Sigmoid colon (tissue), 7 donors: ENCODE measurements around the gene KRTAP10-9. TPM values are rescaled to one million over a fixed set of nuclear protein-coding genes. Genes with fewer than 3 reads are reported as not detected.
"Not testable (repeated sequence)": the region's sequence is repeated elsewhere in the genome, so short reads cannot be mapped to it uniquely, and the experiment has no call there.

Experiments
- DNase-seq: peaks from one replicate; pipeline ENCODE4 v3.0.0-alpha.2; 2019
- H3K27ac ChIP-seq, 4 donors: fragments of 200-600 bp; sonication (generic); one replicate each; pipeline ENCODE4 v1.5.1; 2016 to 2019; ENCODE audit warnings: mild to moderate bottlenecking in 1 of 4
- H3K27me3 ChIP-seq, 3 donors: fragments of 200-600 bp; sonication (generic); one replicate each; pipeline ENCODE4 v1.5.1; 2019; ENCODE audit warnings: mild to moderate bottlenecking in 1 of 3
- H3K36me3 ChIP-seq, 4 donors: fragments of 200-600 bp; sonication (generic); one replicate each; pipeline ENCODE4 v1.5.1; 2016 to 2019
- H3K4me1 ChIP-seq, 4 donors: fragments of 200-600 bp; sonication (generic); one replicate each; pipeline ENCODE4 v1.5.1; 2017 to 2019
- H3K4me3 ChIP-seq, 4 donors: fragments of 200-600 bp; sonication (generic); one replicate each; pipeline ENCODE4 v1.5.1; 2017 to 2019; ENCODE audit warnings: mild to moderate bottlenecking in 2 of 4, moderate library complexity in 1 of 4
- H3K9me3 ChIP-seq, 4 donors: fragments of 200-600 bp in 3 of 4; sonication (generic) in 3 of 4; one replicate each; pipeline versions ENCODE4 v1.5.1 to v1.6.1; 2013 to 2019
- CTCF ChIP-seq, 4 experiments: fragments of 450-650 bp in 3 of 4; fragments of 200-600 bp in 1 of 4; IDR thresholded peaks; one replicate each; pipeline ENCODE4 v1.5.1; 2016 to 2019; ENCODE audit warnings: antibody characterized with exemption in 4 of 4, mild to moderate bottlenecking in 3 of 4, moderate library complexity in 2 of 4
- EP300 ChIP-seq, 4 donors: sonication (generic); formaldehyde crosslinking; IDR thresholded peaks; one replicate each; pipeline ENCODE4 v1.6.1; 2017; ENCODE audit warnings: antibody characterized with exemption in 4 of 4
- POLR2A ChIP-seq, 2 donors: fragments of 450-650 bp; IDR thresholded peaks; one replicate each; pipeline ENCODE4 v1.6.1; 2016; ENCODE audit warnings: antibody characterized with exemption in 2 of 2, mild to moderate bottlenecking in 2 of 2, moderate library complexity in 2 of 2
- POLR2AphosphoS5 ChIP-seq, 4 donors: sonication (generic); formaldehyde crosslinking; IDR thresholded peaks; one replicate each; pipeline ENCODE4 v1.6.1; 2017; ENCODE audit warnings: antibody characterized with exemption in 4 of 4
- WGBS, 2 donors: extraction: QIAGEN DNeasy Blood & Tissue Kit; methylation state at CpG; one replicate each; pipeline ENCODE4 v1.1.7; 2013; 5-methylcytosine and 5-hydroxymethylcytosine counted together
- intact Hi-C: fragments of 100-400 bp; cut with DNase I; formaldehyde crosslinking; loops from one replicate; pipeline ENCODE4 v1.15.1; 2023
- polyA plus RNA-seq, 3 donors: library from polyadenylated mRNA; stranded (reverse); fragments of 200-250 nt; gene quantifications; one replicate each; pipeline ENCODE4 v1.2.3, GENCODE V29; 2013
- total RNA-seq, 4 donors: library from RNA; depleted of rRNA; stranded (reverse); fragments of >200 nt; gene quantifications; one replicate each; pipeline ENCODE4 v1.1.0, GENCODE V29; 2016
- donor health status: healthy with polysubstance abuse.
- donor health status: Bipolar disorder and iron deficiency.
- donor health status: healthy.

KRTAP10-9 gene
- total and polyA plus RNA-seq, 7 donors, result not detected

- Histone ChIP-seq H3K36me3 (no peaks in the 10 kb centered on the region), H3K27me3 (peaks cover 0 to 63% (median 30%) of the 10 kb centered on the region in 3 donors), H3K4me1 (no peaks in the 10 kb centered on the region), H3K27ac (no peak overlapping the region), H3K4me3 (no peak overlapping the region), H3K9me3 (no peaks in the 10 kb centered on the region)
- no peak for DNase-seq
- 90 to 94% methylated on average over 2 of the region's 2 CpGs for WGBS, 2 donors
- intact Hi-C loops, result no loop called here
- no peak for TF ChIP-seq POLR2A (IDR thresholded peaks at IDR 0.05)
- TF ChIP-seq POLR2AphosphoS5 (IDR thresholded peaks at IDR 0.05), result no peak
- no peak for TF ChIP-seq EP300 (IDR thresholded peaks at IDR 0.05)
- TF ChIP-seq CTCF (IDR thresholded peaks at IDR 0.05), result no peak
These were observed 37.8 kb upstream of the KRTAP10-9 start for GRCh38 chr21:44589094-44589493.

DNA sequence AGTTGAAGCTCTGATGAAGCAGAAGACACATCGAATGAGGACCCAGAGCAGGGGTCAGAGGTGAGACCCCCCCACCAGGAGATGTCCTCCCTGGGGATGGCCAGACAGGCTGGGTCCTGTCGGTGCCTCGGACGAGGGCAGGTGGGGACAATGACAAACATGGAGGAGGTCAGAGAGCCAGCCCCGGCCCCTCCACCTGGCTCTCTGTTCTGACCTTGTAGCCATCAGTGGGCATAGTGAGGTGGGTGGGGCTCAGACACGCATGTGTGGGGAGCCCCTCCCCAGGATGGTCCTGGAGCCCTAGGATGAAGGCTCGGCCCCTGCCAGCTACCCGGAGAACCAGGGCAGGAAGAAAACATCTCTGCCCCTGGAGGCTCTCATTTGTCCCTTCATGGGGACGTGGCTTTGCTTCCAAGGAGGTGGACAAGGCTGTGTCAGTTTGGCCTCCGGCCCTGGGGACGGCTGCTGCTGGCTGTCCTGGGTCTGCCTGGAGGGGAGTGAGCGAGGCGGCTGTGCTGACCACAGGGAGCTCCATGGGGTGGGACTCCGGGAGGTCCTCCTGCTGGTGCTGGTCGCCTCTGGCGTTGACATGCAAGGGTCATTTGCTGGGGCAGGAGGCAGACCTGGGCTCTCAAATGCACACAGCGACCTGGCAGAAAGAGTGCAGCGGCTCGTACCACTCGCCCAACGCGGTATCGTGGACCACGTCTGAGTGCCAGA, 37.1 kb upstream of the KRTAP10-9 start:
- no peak for TF ChIP-seq POLR2AphosphoS5 (IDR thresholded peaks at IDR 0.05)
- intact Hi-C loops, result no loop called here
- no peak for DNase-seq
- Histone ChIP-seq H3K4me3 (no peak overlapping the region), H3K9me3 (no peaks in the 10 kb centered on the region), H3K36me3 (no peaks in the 10 kb centered on the region), H3K27ac (no peak overlapping the region), H3K4me1 (no peaks in the 10 kb centered on the region), H3K27me3 (peaks cover 0 to 59% (median 30%) of the 10 kb centered on the region in 3 donors)
- 74 to 80% methylated on average over 24 of the region's 24 CpGs for WGBS, 2 donors

GRCh38 chr21:44590311-44590721, 36.6 kb upstream of the KRTAP10-9 start:
- Histone ChIP-seq H3K9me3 (no peaks in the 10 kb centered on the region), H3K27me3 (peaks cover 0 to 53% (median 30%) of the 10 kb centered on the region in 3 donors), H3K4me1 (no peaks in the 10 kb centered on the region), H3K4me3 (no peak overlapping the region), H3K27ac (no peak overlapping the region), H3K36me3 (no peaks in the 10 kb centered on the region)
- no peak for TF ChIP-seq EP300 (IDR thresholded peaks at IDR 0.05)
- TF ChIP-seq POLR2A (IDR thresholded peaks at IDR 0.05), result no peak
- no peak for TF ChIP-seq CTCF (IDR thresholded peaks at IDR 0.05)
- TF ChIP-seq POLR2AphosphoS5 (IDR thresholded peaks at IDR 0.05), result no peak
- DNase-seq, result no peak
- intact Hi-C loops, result no loop called here
- 68 to 86% methylated on average over 10 of the region's 10 CpGs for WGBS, 2 donors

- H3K9me3 ChIP-seq, H3K4me1 ChIP-seq, H3K36me3 ChIP-seq, H3K4me3 ChIP-seq, intact Hi-C loops, H3K27ac ChIP-seq, DNase-seq: not testable (repeated sequence)
- H3K27me3 ChIP-seq, result peaks cover 0 to 45% (median 26%) of the 10 kb centered on the region in 3 donors
- 46 to 70% methylated on average over 18 to 19 of the region's 19 CpGs for WGBS, 2 donors
These were observed 35.7 kb upstream of the KRTAP10-9 start for GRCh38 chr21:44590897-44591800.

- DNase-seq, H3K4me3 ChIP-seq, H3K27ac ChIP-seq, H3K4me1 ChIP-seq, H3K9me3 ChIP-seq, H3K36me3 ChIP-seq, intact Hi-C loops: not testable (repeated sequence)
- peaks cover 0 to 42% (median 23%) of the 10 kb centered on the region in 3 donors for H3K27me3 ChIP-seq
- 15 to 57% methylated on average over 4 of the region's 4 CpGs for WGBS, 2 donors
These were observed 35.1 kb upstream of the KRTAP10-9 start for GRCh38 chr21:44591801-44592130.

DNA sequence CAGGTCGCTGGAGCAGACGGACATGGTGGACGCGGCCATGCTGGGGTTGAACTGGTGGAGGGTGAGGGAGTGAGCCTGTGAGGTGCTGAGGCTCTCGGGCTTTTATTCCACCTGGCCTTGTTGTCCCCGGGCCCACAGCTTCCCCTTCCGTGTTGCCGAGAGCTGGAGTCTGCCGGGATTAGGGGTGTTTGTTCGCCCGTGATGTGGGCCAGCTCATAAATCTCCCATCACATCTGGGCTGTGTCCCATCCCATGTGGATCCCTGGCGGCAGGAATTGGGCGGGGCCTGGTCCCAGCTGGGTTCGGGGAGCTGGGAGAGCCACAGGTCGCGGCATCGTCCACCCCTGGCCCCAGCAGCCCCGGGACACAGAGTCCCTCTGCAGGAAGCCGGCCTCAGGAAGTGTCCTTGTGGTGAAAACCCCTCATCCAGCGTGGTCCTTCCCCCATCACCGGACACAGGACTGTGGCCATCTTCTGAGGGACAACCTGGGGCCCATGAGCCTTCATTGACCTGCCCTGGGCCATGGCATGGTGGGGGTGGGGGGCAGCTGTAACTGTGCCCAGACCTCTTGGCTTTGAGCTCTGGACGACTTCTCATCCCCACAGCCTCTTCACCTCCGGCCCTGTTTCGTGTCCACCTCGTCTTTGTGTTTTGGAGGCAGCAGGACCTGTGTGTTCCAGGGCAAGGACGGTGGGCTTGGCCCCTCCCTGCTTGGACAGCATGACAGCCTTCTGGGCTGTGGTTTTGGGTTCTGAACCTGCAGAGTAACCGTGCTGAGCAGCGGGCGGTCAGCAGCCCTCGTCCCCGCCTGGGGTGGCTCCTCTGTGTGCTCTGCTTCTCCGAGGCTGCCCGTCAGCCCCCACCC, 34.2 kb upstream of the KRTAP10-9 start, which contains the start of gene KRTAP10-6:
Gene KRTAP10-6, minus strand, starts transcription at position 60 of the 866 bp plus-strand sequence. Its CDS starts 21 bp downstream, at position 39.
- H3K27ac ChIP-seq, result no peak within 1 kb of the TSS
- no peaks in the 10 kb centered on the region for H3K36me3 ChIP-seq
- H3K4me1 ChIP-seq, result no peaks in the 10 kb centered on the region
- TF ChIP-seq POLR2AphosphoS5 (IDR thresholded peaks at IDR 0.05) (no peak), EP300 (IDR thresholded peaks at IDR 0.05) (no peak)
- intact Hi-C loops, result no loop called here
- H3K9me3 ChIP-seq, result no peaks in the 10 kb centered on the region
- no peak within 1 kb of the TSS for H3K4me3 ChIP-seq
- H3K27me3 ChIP-seq, result peaks cover 0 to 39% (median 23%) of the 10 kb centered on the region in 3 donors
- DNase-seq, result no peak
- WGBS, 2 donors, result 52 to 63% methylated on average over 33 of the region's 33 CpGs
